ENCODE results near the gene CYP2C9. TPM values are rescaled to one million over a fixed set of nuclear protein-coding genes. Genes with fewer than 3 reads are reported as not detected.

The CYP2C9 gene
- polyA plus RNA-seq, 1 donor (not counting 4 experiments of a cell fraction or from before 2014, with no cell fraction given), result not detected

- no peak overlapping the region for H3K4me3 ChIP-seq (ENCODE audit: control insufficient read depth in 2 of 3, extremely low read depth in 1 of 3, insufficient read depth in 2 of 3, low read depth in 1 of 3, low read length in 3 of 3)
- no peaks in the 10 kb centered on the region for H3K4me1 ChIP-seq (ENCODE audit: control insufficient read depth, extremely low read depth, insufficient read depth, low read length)
- no peaks in the 10 kb centered on the region for H3K9me3 ChIP-seq (ENCODE audit: control insufficient read depth, low read depth, low read length)
- no peaks in the 10 kb centered on the region for H3K9me1 ChIP-seq (ENCODE audit: control insufficient read depth, extremely low read depth, insufficient read depth, low read length)
- no peak overlapping the region for H2AFZ ChIP-seq (ENCODE audit: control insufficient read depth, low read length)
- FAIRE-seq (no peak), DNase-seq (ENCODE audit: low read depth, low spot score) (no peak)
- no peak overlapping the region for H3K9ac ChIP-seq (ENCODE audit: control insufficient read depth, extremely low read depth, insufficient read depth, low read length)
- H3K27ac ChIP-seq (ENCODE audit: control insufficient read depth, insufficient read depth, low read length), result no peak overlapping the region
- dilution Hi-C loops (cut with MboI; ENCODE audit: extremely low pct_ligation_motif_present, low sequenced_read_pairs), result no loop called here
- H3K36me3 ChIP-seq (ENCODE audit: control insufficient read depth in 2 of 2, extremely low read depth in 1 of 2, insufficient read depth in 2 of 2, low read length in 2 of 2), result no peaks in the 10 kb centered on the region
- no peaks in the 10 kb centered on the region for H4K20me1 ChIP-seq (ENCODE audit: control insufficient read depth, extremely low read depth, insufficient read depth, low read length)
- H3K27me3 ChIP-seq (ENCODE audit: control insufficient read depth, extremely low read depth, insufficient read depth, low read length), result no peaks in the 10 kb centered on the region
- no peaks in the 10 kb centered on the region for H3K79me2 ChIP-seq (ENCODE audit: control insufficient read depth, insufficient read depth, low read length)
- H3K4me2 ChIP-seq (ENCODE audit: control insufficient read depth, extremely low read depth, insufficient read depth, low read depth, low read length), result no peak overlapping the region
- TF ChIP-seq CTCF (optimal IDR thresholded peaks at IDR 0.05 in 1 of 3, IDR thresholded peaks at IDR 0.05 in 1 of 3, conservative IDR thresholded peaks at IDR 0.05 in 1 of 3; ENCODE audit: extremely low read depth in 1 of 3, insufficient read depth in 2 of 3, low read length in 3 of 3) (no peak), EZH2 (IDR thresholded peaks at IDR 0.05; ENCODE audit: low read length) (no peak)
Measured at GRCh38 chr10:95039281-95039680, 100.8 kb downstream of the CYP2C9 start.

Small RNA genes within 50 kb of the gene (small RNA-seq; reads per million reads assigned to genes)
- 0 reads per million in 3 experiments for gene CYP2C60P (ENCODE audit: insufficient read length in 3 of 3, low read depth in 3 of 3, low replicate concordance in 1 of 3)

Other genes starting within 250 kb of the CYP2C9 start
- gene CYP2C19, start 176.0 kb upstream of the CYP2C9 start, polyA plus RNA-seq, result 0.03 TPM in 1 of 3 replicates, not detected in the others
- gene CYP2C8, start 130.8 kb downstream of the CYP2C9 start, polyA plus RNA-seq, result 0.07 to 0.16 TPM (median 0.10 TPM) in 3 replicates

All from keratinocyte (primary cell).